Sigmoid colon (tissue), 7 donors: ENCODE measurements around the gene SMG5. TPM values are rescaled to one million over a fixed set of nuclear protein-coding genes. Genes with fewer than 3 reads are reported as not detected.

Source experiments
- DNase-seq: peaks from one replicate; pipeline ENCODE4 v3.0.0-alpha.2; 2019
- H3K27ac ChIP-seq, 4 donors: fragments of 200-600 bp; sonication (generic); one replicate each; pipeline ENCODE4 v1.5.1; 2016 to 2019; ENCODE audit warnings: mild to moderate bottlenecking in 1 of 4
- H3K27me3 ChIP-seq, 3 donors: fragments of 200-600 bp; sonication (generic); one replicate each; pipeline ENCODE4 v1.5.1; 2019; ENCODE audit warnings: mild to moderate bottlenecking in 1 of 3
- H3K36me3 ChIP-seq, 4 donors: fragments of 200-600 bp; sonication (generic); one replicate each; pipeline ENCODE4 v1.5.1; 2016 to 2019
- H3K4me1 ChIP-seq, 4 donors: fragments of 200-600 bp; sonication (generic); one replicate each; pipeline ENCODE4 v1.5.1; 2017 to 2019
- H3K4me3 ChIP-seq, 4 donors: fragments of 200-600 bp; sonication (generic); one replicate each; pipeline ENCODE4 v1.5.1; 2017 to 2019; ENCODE audit warnings: mild to moderate bottlenecking in 2 of 4, moderate library complexity in 1 of 4
- H3K9me3 ChIP-seq, 4 donors: fragments of 200-600 bp in 3 of 4; sonication (generic) in 3 of 4; one replicate each; pipeline versions ENCODE4 v1.5.1 to v1.6.1; 2013 to 2019
- EP300 ChIP-seq, 4 donors: sonication (generic); formaldehyde crosslinking; IDR thresholded peaks; one replicate each; pipeline ENCODE4 v1.6.1; 2017; ENCODE audit warnings: antibody characterized with exemption in 4 of 4
- POLR2A ChIP-seq, 2 donors: fragments of 450-650 bp; IDR thresholded peaks; one replicate each; pipeline ENCODE4 v1.6.1; 2016; ENCODE audit warnings: antibody characterized with exemption in 2 of 2, mild to moderate bottlenecking in 2 of 2, moderate library complexity in 2 of 2
- POLR2AphosphoS5 ChIP-seq, 4 donors: sonication (generic); formaldehyde crosslinking; IDR thresholded peaks; one replicate each; pipeline ENCODE4 v1.6.1; 2017; ENCODE audit warnings: antibody characterized with exemption in 4 of 4
- WGBS, 2 donors: extraction: QIAGEN DNeasy Blood & Tissue Kit; methylation state at CpG; one replicate each; pipeline ENCODE4 v1.1.7; 2013; 5-methylcytosine and 5-hydroxymethylcytosine counted together
- intact Hi-C: fragments of 100-400 bp; cut with DNase I; formaldehyde crosslinking; loops from one replicate; pipeline ENCODE4 v1.15.1; 2023
- polyA plus RNA-seq, 3 donors: library from polyadenylated mRNA; stranded (reverse); fragments of 200-250 nt; gene quantifications; one replicate each; pipeline ENCODE4 v1.2.3, GENCODE V29; 2013
- total RNA-seq, 4 donors: library from RNA; depleted of rRNA; stranded (reverse); fragments of >200 nt; gene quantifications; one replicate each; pipeline ENCODE4 v1.1.0, GENCODE V29; 2016
- TF ChIP-seq, protein P1 (sequence below), 4 experiments: fragments of 450-650 bp in 3 of 4; fragments of 200-600 bp in 1 of 4; IDR thresholded peaks; one replicate each; pipeline ENCODE4 v1.5.1; 2016 to 2019; ENCODE audit warnings: antibody characterized with exemption in 4 of 4, mild to moderate bottlenecking in 3 of 4, moderate library complexity in 2 of 4
- donor health status: healthy with polysubstance abuse.
- donor health status: Bipolar disorder and iron deficiency.
- donor health status: healthy.

Gene SMG5
- total and polyA plus RNA-seq, 7 donors: 25.2 to 78.2 (median 43.9) TPM

DNA sequence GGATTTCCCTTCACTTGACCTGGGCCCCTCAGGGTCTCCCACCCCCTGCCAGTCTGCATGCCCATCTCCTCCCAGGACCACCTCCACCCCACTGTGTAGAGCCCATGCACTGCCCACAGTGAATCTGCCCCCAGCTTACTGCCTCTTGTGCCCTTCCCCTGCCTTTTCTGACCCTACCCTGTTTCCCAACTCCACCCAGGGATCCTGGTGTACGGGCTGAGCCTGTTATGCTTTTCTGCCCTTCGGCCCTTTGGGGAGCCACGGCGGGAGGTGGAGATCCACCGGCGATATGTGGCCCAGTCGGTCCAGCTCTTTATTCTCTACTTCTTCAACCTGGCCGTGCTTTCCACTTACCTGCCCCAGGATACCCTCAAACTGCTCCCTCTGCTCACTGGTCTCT, 3.4 kb upstream of the SMG5 start:
- H3K4me1 ChIP-seq: peaks cover 0 to 39% (median 28%) of the 10 kb centered on the region in 4 donors
- no peak overlapping the region for H3K4me3 ChIP-seq
- intact Hi-C loops: no loop called here
- peaks cover 0 to 9% (median 0%) of the 10 kb centered on the region in 4 donors for H3K36me3 ChIP-seq
- WGBS, 2 donors: 96% methylated on average over 8 of the region's 8 CpGs
- TF ChIP-seq POLR2AphosphoS5 (IDR thresholded peaks at IDR 0.05): no peak
- TF ChIP-seq POLR2A (IDR thresholded peaks at IDR 0.05): no peak
- no peak for TF ChIP-seq EP300 (IDR thresholded peaks at IDR 0.05)
- TF ChIP-seq, protein P1, sequence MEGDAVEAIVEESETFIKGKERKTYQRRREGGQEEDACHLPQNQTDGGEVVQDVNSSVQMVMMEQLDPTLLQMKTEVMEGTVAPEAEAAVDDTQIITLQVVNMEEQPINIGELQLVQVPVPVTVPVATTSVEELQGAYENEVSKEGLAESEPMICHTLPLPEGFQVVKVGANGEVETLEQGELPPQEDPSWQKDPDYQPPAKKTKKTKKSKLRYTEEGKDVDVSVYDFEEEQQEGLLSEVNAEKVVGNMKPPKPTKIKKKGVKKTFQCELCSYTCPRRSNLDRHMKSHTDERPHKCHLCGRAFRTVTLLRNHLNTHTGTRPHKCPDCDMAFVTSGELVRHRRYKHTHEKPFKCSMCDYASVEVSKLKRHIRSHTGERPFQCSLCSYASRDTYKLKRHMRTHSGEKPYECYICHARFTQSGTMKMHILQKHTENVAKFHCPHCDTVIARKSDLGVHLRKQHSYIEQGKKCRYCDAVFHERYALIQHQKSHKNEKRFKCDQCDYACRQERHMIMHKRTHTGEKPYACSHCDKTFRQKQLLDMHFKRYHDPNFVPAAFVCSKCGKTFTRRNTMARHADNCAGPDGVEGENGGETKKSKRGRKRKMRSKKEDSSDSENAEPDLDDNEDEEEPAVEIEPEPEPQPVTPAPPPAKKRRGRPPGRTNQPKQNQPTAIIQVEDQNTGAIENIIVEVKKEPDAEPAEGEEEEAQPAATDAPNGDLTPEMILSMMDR (IDR thresholded peaks at IDR 0.05): no peak
- DNase-seq: no peak
- H3K9me3 ChIP-seq: no peaks in the 10 kb centered on the region
- H3K27ac ChIP-seq: no peak overlapping the region
- H3K27me3 ChIP-seq: no peaks in the 10 kb centered on the region

DNA sequence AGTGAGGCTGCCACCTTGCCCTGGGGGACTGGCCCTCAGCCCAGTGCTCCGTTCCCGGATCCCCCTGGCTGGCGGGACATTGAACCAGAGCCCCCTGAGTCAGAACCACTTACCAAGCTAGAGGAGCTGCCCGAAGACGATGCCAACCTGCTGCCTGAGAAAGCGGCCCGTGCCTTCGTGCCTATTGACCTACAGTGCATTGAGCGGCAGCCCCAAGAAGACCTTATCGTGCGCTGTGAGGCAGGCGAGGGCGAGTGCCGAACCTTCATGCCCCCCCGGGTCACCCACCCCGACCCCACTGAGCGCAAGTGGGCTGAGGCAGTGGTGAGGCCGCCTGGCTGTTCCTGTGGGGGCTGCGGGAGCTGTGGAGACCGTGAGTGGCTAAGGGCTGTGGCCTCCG, 2.8 kb upstream of the SMG5 start:
- no peak for DNase-seq
- H3K36me3 ChIP-seq: peaks cover 0 to 9% (median 0%) of the 10 kb centered on the region in 4 donors
- H3K9me3 ChIP-seq: no peaks in the 10 kb centered on the region
- peaks cover 0 to 36% (median 28%) of the 10 kb centered on the region in 4 donors for H3K4me1 ChIP-seq
- TF ChIP-seq POLR2A (IDR thresholded peaks at IDR 0.05) (no peak), EP300 (IDR thresholded peaks at IDR 0.05) (no peak)
- H3K4me3 ChIP-seq: no peak overlapping the region
- 91 to 97% methylated on average over 21 of the region's 21 CpGs for WGBS, 2 donors
- intact Hi-C loops: no loop called here
- no peaks in the 10 kb centered on the region for H3K27me3 ChIP-seq
- no peak overlapping the region for H3K27ac ChIP-seq

DNA sequence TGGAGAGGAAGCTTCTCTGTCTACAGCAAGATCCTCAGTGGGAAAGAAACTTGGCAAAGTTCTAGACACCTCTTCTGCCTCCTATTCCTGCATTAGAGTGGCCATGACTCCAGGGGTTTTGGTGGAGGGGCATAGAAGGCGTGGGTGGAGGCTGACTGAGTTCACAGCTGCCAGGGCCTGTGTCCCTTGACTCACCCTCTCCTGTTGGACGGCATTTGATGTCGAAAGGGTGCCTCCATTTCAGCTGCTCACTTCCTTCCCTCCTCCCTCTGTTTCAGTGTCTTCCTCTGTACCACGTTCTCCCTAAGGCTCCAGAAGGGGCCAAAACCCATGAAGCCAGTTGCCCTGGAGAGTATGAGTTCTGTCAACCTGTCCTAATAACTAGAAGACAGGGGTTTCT, 2.1 kb upstream of the SMG5 start:
- 74 to 78% methylated on average over 4 of the region's 4 CpGs for WGBS, 2 donors
- no peaks in the 10 kb centered on the region for H3K27me3 ChIP-seq
- TF ChIP-seq POLR2AphosphoS5 (IDR thresholded peaks at IDR 0.05): no peak
- TF ChIP-seq, protein P1 (IDR thresholded peaks at IDR 0.05): no peak
- no peak for TF ChIP-seq EP300 (IDR thresholded peaks at IDR 0.05)
- TF ChIP-seq POLR2A (IDR thresholded peaks at IDR 0.05): no peak
- H3K9me3 ChIP-seq: no peaks in the 10 kb centered on the region
- H3K27ac ChIP-seq: no peak overlapping the region
- H3K4me3 ChIP-seq: no peak overlapping the region
- intact Hi-C loops: no loop called here
- peaks cover 0 to 33% (median 29%) of the 10 kb centered on the region in 4 donors for H3K4me1 ChIP-seq
- no peak for DNase-seq
- peaks cover 0 to 9% (median 0%) of the 10 kb centered on the region in 4 donors for H3K36me3 ChIP-seq

DNA sequence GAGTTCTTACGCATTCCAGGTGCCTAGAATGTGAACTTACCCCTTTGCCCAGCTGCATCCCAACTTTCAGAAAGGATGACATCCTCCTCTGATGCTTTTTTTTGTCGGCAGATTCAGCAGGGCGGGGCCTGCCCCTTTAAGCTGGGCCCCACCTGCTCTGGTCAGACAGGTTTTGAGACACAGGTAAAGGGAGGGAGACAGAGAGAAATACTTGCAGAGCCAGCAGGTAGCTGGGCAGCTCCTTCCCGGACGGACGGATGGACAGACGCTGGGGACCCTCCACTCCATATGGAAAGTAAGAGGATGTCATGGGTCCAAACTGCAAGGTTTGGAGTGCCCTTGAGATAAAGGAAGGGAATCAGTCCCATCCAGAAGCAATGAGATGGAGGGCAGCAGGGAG, 1.5 kb upstream of the SMG5 start, which contains the start of gene TMEM79:
TMEM79 (plus strand) TSS at position 214 of the 400 bp plus-strand sequence. CDS start 902 bp downstream, outside the sequence.
- intact Hi-C loops: no loop called here
- Histone ChIP-seq H3K4me1 (peaks cover 0 to 33% (median 29%) of the 10 kb centered on the region in 4 donors), H3K27ac (peak within 1 kb of the TSS; percentile 84 to 92 (median 90)), H3K36me3 (peaks cover 0 to 9% (median 0%) of the 10 kb centered on the region in 4 donors), H3K4me3 (peak within 1 kb of the TSS; percentile 69 to 93 (median 80)), H3K27me3 (no peaks in the 10 kb centered on the region), H3K9me3 (no peaks in the 10 kb centered on the region)
- 35 to 76% methylated on average over 7 of the region's 7 CpGs for WGBS, 2 donors
- DNase-seq: no peak
- no peak for TF ChIP-seq EP300 (IDR thresholded peaks at IDR 0.05)

DNA sequence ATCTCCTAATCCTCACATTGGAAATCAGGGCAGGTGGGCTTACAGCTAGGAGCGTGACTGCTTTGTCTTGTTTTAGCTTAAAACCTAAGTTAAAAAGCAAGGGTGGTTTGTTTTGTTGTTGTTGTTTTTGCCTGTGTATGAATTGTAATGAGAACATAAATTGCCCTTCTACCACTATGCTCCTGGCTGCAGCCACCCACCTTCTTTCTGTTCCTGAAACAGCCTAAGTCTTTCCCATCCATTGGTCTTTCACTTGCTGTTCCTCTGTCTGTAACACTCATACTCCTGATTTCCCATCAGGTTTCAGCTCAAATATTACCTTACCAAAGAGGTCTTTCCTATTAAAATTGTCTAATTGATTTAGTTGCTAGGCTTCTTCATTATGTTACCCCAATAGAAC, 896 bp upstream of the SMG5 start:
- TF ChIP-seq, protein P1 (IDR thresholded peaks at IDR 0.05): no peak
- TF ChIP-seq POLR2A (IDR thresholded peaks at IDR 0.05) (no peak), EP300 (IDR thresholded peaks at IDR 0.05) (no peak), POLR2AphosphoS5 (IDR thresholded peaks at IDR 0.05) (no peak)
- no peaks in the 10 kb centered on the region for H3K9me3 ChIP-seq
- DNase-seq: no peak
- peak overlapping the region; percentile 84 to 92 (median 90) for H3K27ac ChIP-seq
- peak overlapping the region; percentile 69 to 93 (median 80) for H3K4me3 ChIP-seq
- H3K27me3 ChIP-seq: no peaks in the 10 kb centered on the region
- 60 to 88% methylated on average over 1 of the region's 1 CpG for WGBS, 2 donors
- peaks cover 0 to 9% (median 2%) of the 10 kb centered on the region in 4 donors for H3K36me3 ChIP-seq
- intact Hi-C loops: no loop called here
- peaks cover 0 to 33% (median 29%) of the 10 kb centered on the region in 4 donors for H3K4me1 ChIP-seq
